ENCODE results near the gene UGDH.
"Not testable (repeated sequence)": the region's sequence is repeated elsewhere in the genome, so short reads cannot be mapped to it uniquely, and the experiment has no call there.

The UGDH gene

GRCh38 chr4:39516407-39516966, 10.8 kb downstream of the UGDH start:
- no peak overlapping the region for H3K27ac ChIP-seq (ENCODE audit: low read depth, low read length)
- H3K79me2 ChIP-seq (ENCODE audit: insufficient read depth, low read length): no peaks in the 10 kb centered on the region

GRCh38 chr4:39515669-39516401, 11.4 kb downstream of the UGDH start:
- not testable (repeated sequence) for H3K4me3 ChIP-seq (ENCODE audit: insufficient read depth, low read length, poor library complexity, severe bottlenecking); H3K4me2 ChIP-seq (ENCODE audit: low read depth, low read length, poor library complexity, severe bottlenecking); H4K20me1 ChIP-seq (ENCODE audit: low read depth, low read length); H3F3A ChIP-seq (ENCODE audit: insufficient read depth); H3K9ac ChIP-seq (ENCODE audit: low read length); H3K79me2 ChIP-seq (ENCODE audit: insufficient read depth, low read length); H3K9me3 ChIP-seq (ENCODE audit: insufficient read depth, low read length); H3K27ac ChIP-seq (ENCODE audit: low read depth, low read length); H3K27me3 ChIP-seq (ENCODE audit: low read length); H2AFZ ChIP-seq (ENCODE audit: low read depth, low read length, severe bottlenecking); H3K36me3 ChIP-seq (ENCODE audit: low read length); H3K9me2 ChIP-seq (replicated peaks; ENCODE audit: insufficient read depth, low read length)

More at GRCh38 chr4:39516407-39516966, 10.8 kb downstream of the UGDH start:
- no peak overlapping the region for H2AFZ ChIP-seq (ENCODE audit: low read depth, low read length, severe bottlenecking)
- H3K9me3 ChIP-seq (ENCODE audit: insufficient read depth, low read length): no peaks in the 10 kb centered on the region
- H3K4me3 ChIP-seq (ENCODE audit: insufficient read depth, low read length, poor library complexity, severe bottlenecking): no peak overlapping the region
- no peaks in the 10 kb centered on the region for H3K36me3 ChIP-seq (ENCODE audit: low read length)
- H3K4me2 ChIP-seq (ENCODE audit: low read depth, low read length, poor library complexity, severe bottlenecking): no peak overlapping the region
- no peaks in the 10 kb centered on the region for H3K27me3 ChIP-seq (ENCODE audit: low read length)
- no peaks in the 10 kb centered on the region for H3K9me2 ChIP-seq (replicated peaks; ENCODE audit: insufficient read depth, low read length)
- no peak overlapping the region for H3K9ac ChIP-seq (ENCODE audit: low read length)
- TF ChIP-seq CTCF (IDR thresholded peaks at IDR 0.05; ENCODE audit: insufficient read depth, low read length, poor library complexity, severe bottlenecking): no peak
- TF ChIP-seq EZH2phosphoT487 (conservative IDR thresholded peaks at IDR 0.05; ENCODE audit: low read length): no peak
- H3F3A ChIP-seq (ENCODE audit: insufficient read depth): peaks cover under 1% of the 10 kb centered on the region; the same call in 1 of the 2 replicates
- H4K20me1 ChIP-seq (ENCODE audit: low read depth, low read length): no peaks in the 10 kb centered on the region

- no peaks in the 10 kb centered on the region for H3K36me3 ChIP-seq (ENCODE audit: low read length)
- no peaks in the 10 kb centered on the region for H4K20me1 ChIP-seq (ENCODE audit: low read depth, low read length)
- no peaks in the 10 kb centered on the region for H3K9me3 ChIP-seq (ENCODE audit: insufficient read depth, low read length)
- no peaks in the 10 kb centered on the region for H3K9me2 ChIP-seq (replicated peaks; ENCODE audit: insufficient read depth, low read length)
- no peak overlapping the region for H2AFZ ChIP-seq (ENCODE audit: low read depth, low read length, severe bottlenecking)
- no peaks in the 10 kb centered on the region for H3K27me3 ChIP-seq (ENCODE audit: low read length)
- no peak overlapping the region for H3K27ac ChIP-seq (ENCODE audit: low read depth, low read length)
- H3K79me2 ChIP-seq (ENCODE audit: insufficient read depth, low read length): no peaks in the 10 kb centered on the region
- no peak overlapping the region for H3K9ac ChIP-seq (ENCODE audit: low read length)
- H3K4me3 ChIP-seq (ENCODE audit: insufficient read depth, low read length, poor library complexity, severe bottlenecking): no peak overlapping the region
- H3F3A ChIP-seq (ENCODE audit: insufficient read depth): no peaks in the 10 kb centered on the region
- no peak overlapping the region for H3K4me2 ChIP-seq (ENCODE audit: low read depth, low read length, poor library complexity, severe bottlenecking)
- no peak for TF ChIP-seq EZH2phosphoT487 (conservative IDR thresholded peaks at IDR 0.05; ENCODE audit: low read length)
- no peak for TF ChIP-seq CTCF (IDR thresholded peaks at IDR 0.05; ENCODE audit: insufficient read depth, low read length, poor library complexity, severe bottlenecking)
These were observed 12.3 kb downstream of the UGDH start for GRCh38 chr4:39514888-39515401.

- not testable (repeated sequence) for H3K9me2 ChIP-seq (replicated peaks; ENCODE audit: insufficient read depth, low read length); H3K36me3 ChIP-seq (ENCODE audit: low read length); H3K4me3 ChIP-seq (ENCODE audit: insufficient read depth, low read length, poor library complexity, severe bottlenecking); H3K27ac ChIP-seq (ENCODE audit: low read depth, low read length); H3K79me2 ChIP-seq (ENCODE audit: insufficient read depth, low read length); H3K9me3 ChIP-seq (ENCODE audit: insufficient read depth, low read length); H4K20me1 ChIP-seq (ENCODE audit: low read depth, low read length); H3K4me2 ChIP-seq (ENCODE audit: low read depth, low read length, poor library complexity, severe bottlenecking); H3K27me3 ChIP-seq (ENCODE audit: low read length); H2AFZ ChIP-seq (ENCODE audit: low read depth, low read length, severe bottlenecking); H3F3A ChIP-seq (ENCODE audit: insufficient read depth); H3K9ac ChIP-seq (ENCODE audit: low read length)
These were observed 13.0 kb downstream of the UGDH start for GRCh38 chr4:39514266-39514665.

Measured in SU-DHL-6 (cell line).